GM18499 (cell line): ENCODE data around the gene TMEM132C.

Experiments
- ATAC-seq: cut with Tn5 transposase; IDR thresholded peaks from one replicate; pipeline ENCODE4 v1.9.1; 2021; ENCODE audit warnings: moderate number of reproducible peaks; ENCODE audit not compliant: insufficient read depth, unreplicated experiment

Gene TMEM132C

DNA sequence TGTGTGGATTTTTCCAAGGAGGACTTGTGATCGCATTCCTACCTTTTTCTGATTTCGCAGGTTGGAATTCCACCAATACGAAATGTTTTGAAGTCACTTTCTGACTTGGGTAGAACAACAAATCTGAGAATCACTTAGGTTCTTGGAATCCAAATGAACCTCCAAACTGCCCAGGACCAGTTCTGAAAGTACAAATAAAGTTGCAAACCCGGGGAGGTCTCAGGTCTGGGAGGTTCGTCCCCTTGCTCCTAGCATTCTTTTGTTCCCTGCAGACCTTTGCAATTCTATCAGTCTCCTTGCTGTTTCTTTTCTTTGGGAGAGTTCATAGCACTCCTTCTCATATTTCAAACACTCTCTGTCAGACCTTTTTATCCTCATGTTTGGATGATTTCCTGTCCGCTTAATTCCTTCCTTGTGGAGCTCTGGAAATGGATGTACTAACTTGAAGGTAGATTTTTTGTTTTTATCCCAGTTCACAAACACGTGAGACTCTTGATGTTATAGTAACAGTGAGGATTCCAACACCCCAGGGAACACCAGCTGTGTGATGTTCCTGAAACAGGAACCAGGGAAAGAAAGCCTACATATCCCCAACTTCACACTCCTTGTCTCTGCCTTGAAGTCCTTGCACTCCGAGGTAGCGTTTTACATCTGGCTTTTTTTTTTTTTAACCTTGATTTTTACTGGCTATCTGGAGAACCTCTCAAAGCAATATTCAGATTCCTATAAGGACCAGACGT is 70.6 kb downstream of the TMEM132C start:
- no peak for ATAC-seq

DNA sequence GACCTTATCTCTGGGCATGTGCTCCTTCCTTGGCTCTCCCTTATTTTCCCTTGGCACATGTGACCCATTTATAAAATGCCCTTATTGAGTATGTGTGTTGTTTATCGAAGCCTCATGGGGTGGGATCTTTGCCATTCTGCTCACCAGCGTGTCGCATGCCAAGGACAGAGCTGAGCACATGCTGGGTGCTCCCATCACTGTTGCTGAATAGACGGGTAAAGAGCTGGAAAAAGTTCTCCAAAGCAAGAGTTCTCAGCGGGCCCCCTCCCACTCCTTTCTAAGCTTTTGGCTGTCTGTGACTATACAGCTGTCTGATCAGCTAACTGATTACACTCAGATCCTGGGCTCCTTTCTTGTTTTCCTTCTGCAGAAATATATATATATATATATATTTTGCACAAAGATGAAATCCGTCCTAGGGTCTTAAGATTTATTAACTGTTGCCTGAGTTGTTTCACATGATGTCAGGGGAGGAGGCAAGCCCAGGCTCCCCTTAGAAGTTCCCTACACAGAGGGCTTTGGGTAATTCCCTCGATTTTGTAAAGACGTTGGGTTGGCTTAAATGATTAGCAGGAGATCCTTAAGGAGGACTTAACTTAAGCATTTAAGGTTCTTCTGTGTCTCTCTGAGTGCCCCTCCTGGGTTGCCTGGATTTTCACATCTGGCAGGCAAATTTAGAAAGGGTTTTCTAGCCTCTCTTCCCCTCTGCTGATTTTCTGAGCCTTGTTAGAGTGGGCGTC is 71.6 kb downstream of the TMEM132C start:
- no peak for ATAC-seq

DNA sequence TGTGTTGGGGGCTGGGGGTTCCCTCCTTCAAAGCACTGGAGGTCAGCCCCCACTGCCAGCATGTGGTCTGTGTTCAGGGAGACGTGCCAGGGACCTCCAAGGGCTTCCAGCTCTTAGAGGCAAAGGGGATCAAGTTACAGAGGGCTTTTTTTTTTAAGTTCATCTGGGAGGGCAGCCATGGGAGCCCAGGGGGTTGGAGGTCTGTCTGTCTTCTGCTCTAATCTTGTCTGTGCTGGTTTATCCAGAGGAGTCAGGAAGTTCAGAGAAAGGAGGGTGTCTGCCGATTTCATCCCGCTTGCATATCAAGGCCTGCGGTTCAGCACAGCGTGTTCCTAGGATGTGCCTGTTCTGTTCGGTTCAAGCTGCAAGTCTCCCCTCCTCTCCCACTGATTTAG is 72.2 kb downstream of the TMEM132C start:
- no peak for ATAC-seq

DNA sequence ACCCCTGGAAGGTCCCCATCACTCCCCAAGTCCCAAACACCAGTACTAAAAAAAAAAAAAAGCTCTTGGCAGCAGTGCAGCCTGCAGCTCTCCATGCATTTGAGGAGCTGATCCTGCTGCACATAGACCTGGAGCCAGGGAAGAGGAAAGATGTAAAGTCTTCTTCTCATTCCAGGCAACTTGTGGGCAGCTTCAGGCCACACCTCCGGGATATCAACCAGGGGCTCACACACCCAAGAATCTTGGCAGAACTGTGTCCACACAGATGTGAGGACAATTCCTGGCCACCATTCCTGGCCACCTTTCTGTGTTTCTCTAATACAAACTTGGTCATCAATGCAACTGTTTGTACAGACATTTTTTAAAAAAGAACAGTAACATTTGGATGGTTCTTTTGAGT is 72.7 kb downstream of the TMEM132C start:
- ATAC-seq = no peak

DNA sequence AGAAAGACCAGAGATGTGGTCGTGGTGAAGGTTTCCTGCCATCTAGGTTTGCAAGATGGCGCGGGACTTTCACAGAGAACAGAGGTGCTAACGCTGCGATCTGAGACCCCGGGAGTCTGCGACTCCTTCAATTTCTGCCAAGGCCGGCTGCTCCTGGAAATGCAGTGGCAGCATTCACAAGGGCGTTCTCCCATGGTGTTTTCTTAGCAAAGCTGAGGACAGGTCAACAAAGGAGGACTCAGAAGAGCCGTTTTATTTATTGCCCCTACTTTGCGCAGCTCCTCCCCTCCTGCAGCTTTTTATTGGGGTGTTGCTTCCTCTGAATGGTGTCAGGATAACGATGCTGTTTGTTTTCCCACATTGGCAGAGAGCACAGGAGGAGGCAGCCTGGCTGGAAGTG is 86.3 kb downstream of the TMEM132C start:
- no peak for ATAC-seq

DNA sequence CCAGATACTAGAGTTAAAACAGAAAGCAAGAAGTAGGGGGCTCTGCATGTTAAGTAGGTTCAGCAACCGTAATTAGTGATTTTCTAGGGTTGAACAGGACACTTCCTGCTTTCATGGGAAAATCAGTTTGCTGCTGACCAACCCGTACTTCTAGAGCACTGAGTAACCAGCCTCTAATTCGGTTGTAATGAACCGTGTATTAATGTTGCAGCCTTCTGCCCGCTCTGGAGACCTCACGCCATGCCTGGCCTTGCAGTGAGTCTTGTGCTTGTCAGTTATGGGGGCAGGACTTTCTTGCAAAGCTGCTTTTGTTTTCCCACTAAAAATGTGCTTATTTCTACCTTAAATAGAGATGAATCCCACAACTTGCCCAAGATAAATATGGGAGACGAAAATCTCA is 89.6 kb downstream of the TMEM132C start:
- ATAC-seq = no peak

DNA sequence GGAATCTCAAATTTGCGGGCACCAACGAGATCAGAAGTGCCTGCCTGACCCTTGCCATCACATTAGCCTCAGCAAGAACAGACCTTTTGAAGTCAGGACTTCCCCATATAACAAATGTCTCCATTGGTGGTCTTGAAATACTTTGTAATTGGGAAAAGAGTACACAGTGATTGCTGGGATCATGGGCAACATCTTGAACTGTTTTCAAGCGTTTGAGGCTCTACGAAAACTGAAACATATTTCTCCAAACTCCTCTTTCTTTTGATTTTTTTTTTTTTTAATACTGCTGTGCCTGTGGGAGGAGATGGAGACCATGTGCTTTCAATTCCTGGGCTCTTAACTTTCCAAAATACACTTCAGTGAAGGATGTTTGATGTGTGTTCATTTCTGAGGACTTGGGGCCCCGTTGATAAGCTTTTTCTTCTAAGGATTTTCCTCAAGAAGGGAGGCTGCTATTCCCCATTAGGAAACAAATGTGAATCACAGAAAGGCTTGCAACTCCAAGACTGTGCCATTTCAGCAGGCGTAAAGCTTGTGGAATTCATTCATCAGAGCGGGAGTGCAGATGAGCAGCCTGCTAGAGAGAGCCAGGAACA is 94.5 kb downstream of the TMEM132C start:
- no peak for ATAC-seq

DNA sequence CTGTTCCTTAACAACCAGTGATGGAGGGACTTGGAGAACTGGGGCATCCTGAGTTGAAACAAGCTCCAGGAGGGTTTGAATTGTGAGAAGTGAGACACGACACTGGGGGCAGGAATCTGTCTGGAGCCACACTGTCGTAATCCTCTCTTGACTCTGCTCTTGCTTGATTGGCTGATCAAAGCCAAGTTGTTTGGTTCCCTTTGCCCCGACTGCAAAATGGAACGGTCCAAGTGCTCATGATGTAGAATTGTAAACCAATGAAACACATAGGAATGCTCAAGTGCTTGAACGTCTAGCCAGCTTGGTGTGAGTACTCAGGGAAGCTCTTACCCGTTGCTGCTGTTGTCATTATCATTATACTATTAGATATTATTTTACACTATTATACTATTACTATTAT is 98.1 kb downstream of the TMEM132C start:
- ATAC-seq = no peak

DNA sequence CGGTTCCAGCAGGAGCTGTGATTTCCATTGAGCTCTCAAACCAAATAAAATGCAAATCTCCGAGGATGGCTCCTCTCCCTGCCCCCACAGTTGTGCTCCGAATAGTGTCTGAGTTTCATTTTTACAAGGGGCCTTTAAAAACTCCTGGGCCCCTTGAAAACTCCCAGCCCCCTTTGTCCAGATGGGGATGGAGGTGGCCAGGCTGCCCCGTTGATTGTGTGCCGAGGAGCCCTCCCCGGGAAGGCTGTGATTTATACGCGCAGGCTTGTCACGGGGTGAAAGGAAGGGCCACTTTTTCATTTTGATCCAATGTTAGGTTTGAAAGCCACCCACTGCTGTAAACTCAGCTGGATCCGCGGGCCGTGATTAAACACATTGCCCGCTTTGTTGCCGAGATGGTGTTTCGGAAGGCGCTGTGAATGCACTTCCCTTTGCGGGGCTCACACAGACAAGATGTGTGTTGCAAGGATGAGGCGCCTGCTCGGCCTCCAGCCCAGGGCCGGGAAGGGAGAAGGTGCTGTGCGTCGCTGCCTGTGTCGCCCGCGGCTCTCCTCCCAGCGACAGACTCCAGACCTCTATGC is 98.8 kb downstream of the TMEM132C start:
- no peak for ATAC-seq

DNA sequence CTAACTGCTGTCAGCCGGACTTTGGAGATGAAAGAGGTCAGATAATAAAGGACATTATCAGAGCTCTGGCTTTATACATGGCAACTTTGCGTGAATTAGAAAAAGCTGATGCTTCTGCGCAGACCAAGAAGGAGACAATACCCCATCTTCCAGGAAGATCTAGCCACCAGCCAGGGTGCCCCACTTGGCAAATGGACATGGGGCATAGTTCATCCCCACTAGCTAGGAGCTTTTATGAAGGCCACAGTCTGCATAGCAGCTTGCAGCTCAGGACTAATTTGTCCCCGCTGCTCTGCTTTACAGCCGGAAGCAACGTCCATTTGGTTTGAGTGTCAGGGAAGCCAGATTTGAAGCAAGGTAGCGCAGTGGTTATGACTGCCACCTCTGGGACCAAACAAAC is 101.0 kb downstream of the TMEM132C start:
- ATAC-seq = no peak

DNA sequence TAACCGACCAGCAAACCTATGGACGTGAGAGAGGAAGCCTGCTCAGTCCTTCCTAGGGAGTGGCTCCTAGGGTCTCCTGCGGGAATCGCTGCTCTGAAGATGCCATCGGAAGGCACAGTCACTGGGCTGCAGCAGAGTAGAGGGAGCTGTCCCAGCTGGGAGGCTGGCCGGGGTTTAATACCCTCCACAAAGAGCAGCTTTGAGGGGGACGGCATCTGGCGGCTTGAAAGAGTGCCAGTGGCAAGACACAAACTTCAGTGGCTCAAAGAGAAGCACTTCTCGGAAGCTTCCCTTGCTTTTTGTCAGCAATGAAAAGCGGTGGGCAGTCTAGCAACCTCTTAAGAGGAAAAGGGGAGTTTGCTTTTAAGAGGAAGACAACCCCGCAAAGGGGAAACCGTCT is 114.6 kb downstream of the TMEM132C start:
- ATAC-seq = no peak

DNA sequence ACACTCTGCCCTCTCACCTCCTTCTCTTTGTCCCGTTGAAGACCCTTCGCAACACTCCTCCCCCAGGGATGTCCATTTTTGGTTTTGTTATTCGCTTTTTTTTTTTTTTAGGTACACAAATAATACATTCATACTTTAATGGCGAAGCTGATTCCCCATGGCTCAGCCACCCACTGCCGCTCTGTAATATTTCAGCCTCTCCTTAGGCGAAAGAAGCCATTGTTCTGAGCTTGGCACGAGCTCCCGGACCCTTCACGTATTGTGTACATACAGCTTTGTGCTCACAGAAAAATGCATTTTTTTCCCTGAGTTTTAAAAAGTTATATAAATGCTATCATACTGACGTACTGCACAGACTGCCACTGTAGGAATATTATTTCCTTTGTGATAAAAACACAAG is 115.0 kb downstream of the TMEM132C start:
- no peak for ATAC-seq

DNA sequence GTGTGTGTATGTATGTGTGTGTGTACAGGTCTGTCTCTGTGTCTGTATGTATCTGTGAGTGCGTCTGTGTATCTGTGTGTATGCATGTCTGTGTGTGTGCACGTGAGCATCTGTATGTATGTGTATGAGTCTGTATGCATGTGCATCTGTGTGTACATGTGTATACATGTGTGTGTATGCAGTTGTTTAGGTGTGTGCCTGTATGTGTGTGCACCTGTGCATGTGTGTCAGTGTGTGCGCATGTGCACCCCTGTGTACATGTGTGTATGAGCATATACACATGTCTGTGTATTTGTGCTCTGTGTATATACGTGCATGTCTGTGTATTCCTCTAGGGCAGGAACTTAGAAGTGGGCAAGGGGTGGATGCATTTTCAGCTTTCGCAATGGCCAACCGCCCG is 116.0 kb downstream of the TMEM132C start:
- no peak for ATAC-seq

DNA sequence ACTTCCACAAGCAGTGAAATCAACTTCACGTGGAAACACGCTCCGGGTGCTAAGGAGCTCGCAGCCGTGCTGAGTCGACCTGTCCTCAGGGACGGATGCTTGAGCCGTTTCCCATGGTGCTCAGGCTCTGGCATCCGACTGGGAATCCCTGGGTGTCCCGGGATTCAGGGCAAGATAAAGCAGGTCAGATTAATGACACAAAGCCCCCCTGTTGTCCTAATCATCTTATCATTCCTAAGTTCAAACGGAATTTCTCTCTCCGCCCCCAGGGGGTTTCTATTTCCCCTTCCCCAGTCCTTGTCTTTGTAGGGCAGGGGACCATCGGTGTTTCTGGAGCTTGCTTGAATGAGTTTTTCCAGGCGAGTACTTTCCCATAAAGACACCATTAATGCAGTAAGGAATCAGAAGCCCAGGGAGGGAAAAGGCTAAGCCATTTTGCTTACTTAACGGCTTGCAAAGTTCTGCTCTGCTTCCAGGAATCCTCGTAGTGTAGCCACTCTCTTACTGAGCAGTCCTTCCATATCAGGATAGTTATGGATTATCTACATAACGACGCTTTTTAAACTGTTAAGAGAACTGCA is 116.5 kb downstream of the TMEM132C start:
- no peak for ATAC-seq

DNA sequence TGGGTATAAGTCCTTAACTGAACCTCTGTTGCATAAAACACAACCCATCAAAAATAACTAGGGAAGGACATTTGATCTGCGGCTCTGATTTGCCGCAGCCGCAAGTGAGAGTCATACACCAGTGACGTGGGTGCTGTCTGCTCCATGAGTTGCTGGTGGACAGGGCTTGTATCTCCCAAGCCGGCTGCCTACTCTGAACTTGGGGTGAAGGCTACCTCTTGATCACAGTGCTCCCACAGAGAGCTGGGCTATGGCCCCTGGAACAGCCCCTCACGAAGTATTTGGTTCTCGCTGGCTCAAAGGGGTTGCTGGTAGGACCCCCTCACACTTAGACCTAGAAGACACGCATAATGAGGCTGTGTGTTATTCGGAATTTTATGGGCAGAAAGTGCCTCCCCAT is 118.8 kb downstream of the TMEM132C start:
- no peak for ATAC-seq

DNA sequence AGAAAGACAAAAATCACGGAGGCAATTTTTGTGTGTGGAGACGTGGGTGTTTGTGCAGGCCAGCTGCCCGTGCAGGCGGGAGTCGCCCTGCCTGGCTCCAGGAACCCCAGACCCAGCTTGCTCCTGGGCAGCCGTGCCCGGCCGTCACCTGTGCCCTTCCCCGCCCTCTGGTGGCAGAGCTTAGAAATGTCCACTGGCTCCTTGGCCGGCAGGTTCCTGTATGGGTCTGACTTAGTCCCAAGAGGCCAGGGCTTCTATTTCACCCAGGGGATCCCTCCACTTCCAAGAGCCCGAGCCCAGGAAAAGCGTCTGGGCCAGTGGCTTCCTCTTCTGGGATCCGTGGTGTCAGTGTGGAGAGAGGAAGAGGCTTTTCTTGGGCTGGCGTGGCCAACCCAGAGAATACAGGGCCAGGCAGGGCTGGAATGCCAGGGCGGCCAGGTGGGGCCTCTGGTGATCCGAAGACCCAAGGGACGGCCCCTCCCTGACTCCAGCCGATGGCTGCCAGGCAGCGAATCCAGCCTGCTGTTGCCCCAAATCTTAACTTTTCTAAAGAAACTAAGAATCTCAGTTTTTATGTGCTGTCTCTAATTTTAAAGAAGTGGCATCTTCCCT is 120.9 kb downstream of the TMEM132C start:
- ATAC-seq = no peak

DNA sequence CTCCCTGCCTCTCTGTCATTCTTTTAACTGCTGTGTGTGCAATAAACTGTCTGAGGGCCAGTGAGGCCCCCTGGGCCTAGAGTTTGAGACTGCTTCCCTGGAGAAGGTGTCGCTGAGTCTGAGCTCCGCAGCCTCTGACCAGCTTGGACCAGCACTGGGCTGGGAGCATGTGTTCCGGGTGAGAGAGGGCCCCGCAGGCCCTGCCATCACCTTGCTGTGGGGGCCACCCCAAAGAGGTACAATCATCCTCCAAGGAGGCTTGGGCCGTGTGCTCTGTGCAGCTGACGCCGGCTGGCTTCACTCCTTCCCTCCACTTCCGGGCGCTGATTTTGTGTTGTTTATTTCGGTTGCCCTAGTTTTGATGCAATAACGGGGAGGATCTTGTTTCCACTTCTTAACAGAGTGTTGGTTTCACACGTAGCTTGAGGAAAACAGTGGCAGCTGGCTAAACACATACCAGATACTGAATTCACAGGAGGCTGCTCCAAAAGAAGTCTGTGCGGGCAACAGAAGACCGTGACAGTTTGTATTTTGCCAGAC is 121.6 kb downstream of the TMEM132C start:
- no peak for ATAC-seq

DNA sequence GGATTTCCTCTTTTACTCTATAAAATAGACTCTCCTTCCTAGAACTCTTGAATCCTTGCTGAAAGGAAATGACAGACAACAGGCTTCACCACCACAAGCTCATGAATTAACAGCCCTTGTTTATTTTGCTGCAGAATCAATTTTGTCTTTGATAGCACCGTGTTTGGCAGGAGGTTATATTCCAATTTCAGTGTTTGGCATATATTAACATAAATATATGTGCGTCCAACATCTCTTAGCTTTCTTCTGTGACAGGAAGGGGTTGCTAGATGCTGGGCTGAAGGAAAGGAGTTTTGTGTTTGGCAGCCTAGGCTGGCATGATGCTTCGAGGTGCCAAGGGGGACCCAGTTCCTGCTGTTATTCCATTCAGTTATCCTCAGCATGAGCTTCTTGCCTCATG is 126.4 kb downstream of the TMEM132C start:
- ATAC-seq = no peak

DNA sequence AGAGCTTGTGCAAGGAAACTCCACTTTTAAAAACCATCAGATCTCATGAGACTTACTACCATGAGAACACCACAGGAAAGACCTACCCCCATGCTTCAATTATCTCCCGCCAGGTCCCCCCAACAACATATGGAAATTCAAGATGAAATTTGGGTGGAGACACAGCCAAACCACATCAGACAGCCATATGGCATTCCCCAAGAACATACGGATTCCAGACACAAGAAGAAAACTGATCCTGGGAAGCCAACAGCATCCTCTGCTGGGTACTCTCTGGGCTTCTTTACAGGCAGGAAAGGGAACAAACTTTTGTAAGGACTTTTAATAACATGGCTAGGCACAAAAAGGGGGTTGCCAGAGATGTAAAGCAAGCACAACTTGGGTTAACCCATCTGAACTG is 127.2 kb downstream of the TMEM132C start:
- ATAC-seq = no peak

DNA sequence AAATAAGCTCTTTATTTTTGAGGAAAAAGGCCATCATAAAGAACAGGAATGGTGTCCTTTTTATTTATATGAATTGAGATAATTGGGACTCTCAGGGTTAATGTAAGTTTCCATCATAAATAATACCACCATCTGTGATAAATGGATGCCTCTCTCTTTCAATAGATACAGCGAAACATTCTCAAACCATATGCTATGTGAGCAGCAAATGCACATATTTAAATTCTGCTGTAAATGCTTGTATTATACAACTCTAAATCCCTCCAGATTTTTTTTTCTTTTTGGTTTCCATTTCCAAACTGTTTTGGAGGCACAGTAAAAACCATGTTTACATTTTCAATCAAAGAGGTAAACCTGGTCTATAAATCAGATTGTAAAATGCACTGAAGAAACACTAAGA is 132.3 kb downstream of the TMEM132C start:
- ATAC-seq = no peak
